Dedifferentiated amniotic fluid mesenchymal stem cell (primary cell): Measurements from ENCODE around the gene RHOF.
"Not testable (repeated sequence)": the region's sequence is repeated elsewhere in the genome, so short reads cannot be mapped to it uniquely, and the experiment has no call there.

Experiments
- DNase-seq: peaks from one replicate; pipeline ENCODE4 v3.0.0-alpha.2; 2016; ENCODE audit errors: extremely low spot score

Gene RHOF

DNA sequence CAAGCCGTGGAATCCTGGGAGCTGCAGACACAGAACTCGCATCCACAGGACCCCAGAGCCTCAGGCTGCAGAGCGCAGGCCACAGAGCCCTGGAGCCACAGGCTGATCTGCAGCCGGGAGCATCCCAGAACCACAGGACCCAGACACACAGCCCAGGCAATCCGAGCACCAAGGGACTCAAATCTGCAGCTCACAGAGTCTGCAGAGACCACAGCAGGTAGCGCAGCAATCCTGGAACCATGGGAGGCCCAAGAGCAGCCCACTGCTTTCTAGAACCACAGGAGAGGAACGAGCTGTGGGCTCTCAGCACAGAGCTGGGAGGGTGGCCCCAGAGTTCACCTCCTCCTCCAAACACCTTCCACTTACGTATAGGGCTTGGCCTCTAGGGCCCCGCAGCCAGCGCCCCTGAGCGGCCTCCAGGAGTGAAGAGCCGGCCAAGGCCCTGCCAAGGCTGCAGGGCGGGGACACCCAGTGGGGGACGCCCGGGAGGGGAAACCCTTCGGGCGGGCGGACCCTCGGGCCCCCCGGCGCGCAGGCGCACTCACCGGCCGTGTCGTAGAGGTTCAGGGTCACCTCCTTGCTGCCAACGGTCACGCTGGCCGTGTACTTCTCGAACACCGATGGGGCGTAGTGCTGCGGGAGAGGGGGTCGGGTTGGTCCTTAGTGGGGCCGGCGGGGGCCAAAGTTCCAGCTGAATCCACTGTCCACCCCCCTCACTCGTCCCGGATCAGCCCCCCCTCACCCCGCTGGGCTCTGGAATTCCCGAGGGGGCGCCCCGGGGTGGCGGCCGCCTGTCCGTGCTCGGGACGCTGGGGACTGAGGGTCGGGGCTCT lies 665 bp downstream of the RHOF start:
- DNase-seq, result no peak

DNA sequence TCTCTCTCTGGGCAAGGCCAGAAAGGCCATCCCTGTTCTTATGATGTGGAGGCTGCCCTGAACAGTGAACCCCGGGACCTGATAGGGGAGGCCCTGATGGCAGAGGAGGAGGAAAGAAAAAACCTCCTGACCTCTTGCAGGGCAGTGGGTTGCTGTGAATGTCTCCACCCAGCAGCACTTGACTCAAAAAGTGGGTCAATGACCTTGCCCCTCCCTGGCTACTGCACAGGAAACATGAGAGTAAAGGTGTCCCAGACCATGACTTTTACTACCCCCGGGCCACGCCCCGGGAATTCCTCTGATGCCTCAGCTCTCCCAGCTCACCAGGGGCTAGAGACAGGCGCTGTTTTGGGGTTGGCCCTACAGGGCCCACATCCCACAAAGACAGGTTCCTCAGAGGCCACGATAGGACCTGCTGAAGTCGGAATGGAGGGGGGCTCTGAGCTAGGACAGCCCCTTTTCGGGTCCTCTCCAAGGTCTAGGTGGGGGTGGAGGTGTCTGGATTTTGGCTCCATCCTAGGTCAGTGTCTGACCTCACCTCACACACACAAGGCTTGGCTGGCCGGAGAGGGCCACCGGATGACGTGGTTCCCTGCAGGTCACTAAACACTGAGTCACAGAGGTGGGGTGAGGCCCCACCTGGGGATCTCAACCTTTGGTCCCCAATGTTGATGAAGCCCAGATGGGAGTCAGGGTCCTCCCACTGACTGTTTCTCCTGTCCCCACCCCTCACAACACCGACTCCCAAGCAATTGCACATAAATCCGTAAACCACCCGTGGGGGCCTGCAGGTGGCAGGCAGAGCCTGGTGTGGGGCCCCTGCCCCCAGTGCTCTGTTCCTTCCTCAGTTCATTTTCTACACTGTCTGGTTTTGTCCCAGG lies 1.6 kb downstream of the RHOF start:
- no peak for DNase-seq

GRCh38 chr12:121790785-121791184 lies 2.7 kb downstream of the RHOF start:
- DNase-seq, result not testable (repeated sequence)

DNA sequence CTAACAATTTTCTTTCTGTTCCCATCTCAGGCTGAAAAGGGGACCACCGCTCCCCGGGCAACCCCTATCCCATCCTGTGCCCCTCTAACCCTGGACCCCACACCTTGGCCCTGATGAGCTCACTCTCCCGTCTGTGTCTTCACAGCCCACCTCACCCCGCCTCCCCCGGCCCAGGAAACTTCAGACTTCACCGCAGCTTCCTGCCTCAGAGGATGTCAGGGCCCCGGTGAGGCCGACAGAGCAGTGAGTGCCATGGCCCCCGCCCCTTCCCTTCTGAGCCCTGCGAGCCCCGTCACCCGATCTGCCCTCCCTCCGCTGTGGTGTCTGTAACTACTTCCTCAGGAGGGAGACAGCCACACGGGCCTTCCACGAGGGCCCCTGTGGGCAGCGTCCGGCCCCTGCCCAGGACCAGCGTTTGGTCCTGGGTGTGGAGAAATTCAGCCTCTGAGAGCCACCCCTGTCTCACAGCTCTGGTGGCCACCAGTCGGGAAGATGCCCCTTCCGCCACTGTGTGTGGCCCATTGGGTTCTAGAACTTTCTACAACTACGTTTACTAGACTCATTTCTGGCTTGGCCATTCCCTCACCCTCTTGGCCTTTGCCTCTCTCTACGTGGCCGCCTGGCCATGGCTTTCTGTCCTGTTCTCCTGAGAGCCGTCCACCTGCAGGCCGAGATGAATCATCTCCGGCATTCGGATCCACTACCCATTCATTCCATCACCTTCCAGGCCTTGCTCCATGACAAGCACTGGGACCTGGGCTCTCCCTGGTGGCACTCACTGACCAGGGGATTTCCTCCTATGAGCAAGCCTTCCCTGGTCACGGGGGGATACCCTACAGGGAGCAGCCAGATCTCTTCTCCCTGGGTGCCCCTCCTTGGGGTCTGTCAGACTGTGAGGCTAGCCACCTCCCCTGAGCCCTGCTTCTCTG lies 3.4 kb downstream of the RHOF start:
- no peak for DNase-seq

DNA sequence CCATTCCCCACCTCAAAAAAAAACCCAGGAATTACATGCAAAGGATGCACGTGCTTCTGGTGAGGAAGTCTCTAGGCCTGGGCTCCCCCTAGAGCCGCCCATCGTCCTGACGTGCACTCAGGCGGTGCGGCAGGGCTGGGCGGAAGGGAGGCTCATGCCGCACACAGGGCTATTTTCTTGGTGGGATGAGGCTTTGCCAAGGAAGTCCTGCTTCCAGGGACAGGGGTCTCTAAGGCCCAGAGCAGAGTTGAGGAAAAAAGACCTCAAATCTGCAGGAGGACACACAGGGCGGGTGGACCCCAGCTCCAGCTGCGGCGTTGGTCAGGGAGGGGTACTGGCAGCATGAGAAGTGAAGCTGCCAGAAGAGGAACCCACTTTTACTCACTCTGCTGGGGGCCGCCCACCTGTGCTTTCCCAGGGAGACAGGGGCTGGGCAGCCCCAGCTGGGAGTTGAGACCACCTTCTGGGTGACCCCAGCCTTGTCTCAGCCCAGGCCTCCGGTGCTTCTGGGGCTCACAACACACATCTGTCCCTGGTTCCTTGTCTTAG lies 4.2 kb downstream of the RHOF start:
- DNase-seq, result no peak

DNA sequence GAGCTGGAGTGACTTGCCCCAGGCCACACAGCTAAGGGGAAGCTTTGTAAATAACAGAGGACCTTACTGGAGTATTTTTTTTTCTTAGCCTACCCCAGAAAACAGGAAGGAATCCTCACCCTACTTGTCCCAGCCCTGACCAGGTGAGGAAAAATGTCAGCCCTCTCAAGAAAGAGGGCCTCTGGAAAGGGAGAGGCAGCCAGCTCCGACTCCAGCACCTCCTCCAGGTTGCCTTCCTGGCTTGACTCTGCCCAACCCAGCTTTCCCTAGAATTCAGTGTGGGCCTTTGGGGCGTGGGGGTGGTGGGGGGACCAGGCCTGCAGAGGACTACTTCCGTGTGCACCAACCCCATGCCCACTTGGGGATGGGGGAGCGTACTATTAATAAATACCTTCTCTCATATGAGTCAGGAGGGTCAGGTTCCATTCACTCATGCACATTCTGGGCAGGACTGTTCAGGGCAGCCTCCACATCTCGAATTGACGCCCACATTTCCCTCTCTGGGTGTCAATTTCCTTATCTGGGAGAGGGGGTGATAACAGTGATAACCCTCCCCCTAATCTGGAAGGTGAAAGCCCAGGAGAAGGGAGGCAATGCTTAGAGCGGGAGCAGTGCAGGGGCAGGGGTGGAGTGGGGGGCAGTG lies 5.2 kb downstream of the RHOF start:
- no peak for DNase-seq

GRCh38 chr12:121787063-121788025 lies 6.1 kb downstream of the RHOF start:
- no peak for DNase-seq

DNA sequence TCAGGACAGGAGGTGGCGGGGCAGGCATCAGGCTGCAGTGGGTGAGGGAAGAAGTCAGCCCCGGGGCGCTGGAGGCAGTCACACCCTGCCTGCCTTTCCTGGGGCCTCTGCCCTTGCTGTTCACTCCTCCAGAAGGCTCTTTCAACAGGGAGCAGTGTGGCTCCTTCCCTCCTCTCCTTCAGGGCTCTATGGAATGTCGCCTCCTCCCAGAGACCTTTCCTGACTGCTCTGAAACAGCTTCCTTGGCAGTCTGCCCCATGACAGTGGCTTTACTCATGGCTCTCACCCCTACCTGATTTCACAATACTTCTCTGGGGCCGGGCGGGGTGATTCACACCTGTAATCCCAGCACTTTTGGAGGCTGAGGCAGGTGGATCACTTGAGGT lies 7.1 kb downstream of the RHOF start:
- peak; percentile 42 for DNase-seq

GRCh38 chr12:121784460-121784859 lies 9.0 kb downstream of the RHOF start:
- peak; percentile 55 for DNase-seq

DNA sequence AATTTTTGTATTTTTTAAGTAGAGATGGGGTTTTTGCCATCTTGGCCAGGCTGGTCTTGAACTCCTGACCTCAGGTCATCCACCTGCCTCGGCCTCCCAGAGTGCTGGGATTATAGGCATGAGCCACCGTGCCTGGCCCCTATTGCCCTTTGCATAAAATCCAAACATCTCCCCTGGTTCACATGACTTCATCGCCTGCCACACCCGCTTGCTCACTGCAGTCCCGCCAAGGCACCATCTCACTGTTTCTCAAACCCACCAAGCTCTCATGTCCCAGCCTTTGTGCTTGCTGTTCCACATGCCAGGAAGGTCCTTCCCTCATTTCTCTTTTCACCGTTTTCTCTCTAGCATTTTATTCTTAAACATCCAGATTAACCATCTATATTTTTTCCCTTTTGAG lies 9.7 kb downstream of the RHOF start:
- DNase-seq, result no peak

- no peak for DNase-seq
Measured at GRCh38 chr12:121781998-121782979, 11.2 kb downstream of the RHOF start.

DNA sequence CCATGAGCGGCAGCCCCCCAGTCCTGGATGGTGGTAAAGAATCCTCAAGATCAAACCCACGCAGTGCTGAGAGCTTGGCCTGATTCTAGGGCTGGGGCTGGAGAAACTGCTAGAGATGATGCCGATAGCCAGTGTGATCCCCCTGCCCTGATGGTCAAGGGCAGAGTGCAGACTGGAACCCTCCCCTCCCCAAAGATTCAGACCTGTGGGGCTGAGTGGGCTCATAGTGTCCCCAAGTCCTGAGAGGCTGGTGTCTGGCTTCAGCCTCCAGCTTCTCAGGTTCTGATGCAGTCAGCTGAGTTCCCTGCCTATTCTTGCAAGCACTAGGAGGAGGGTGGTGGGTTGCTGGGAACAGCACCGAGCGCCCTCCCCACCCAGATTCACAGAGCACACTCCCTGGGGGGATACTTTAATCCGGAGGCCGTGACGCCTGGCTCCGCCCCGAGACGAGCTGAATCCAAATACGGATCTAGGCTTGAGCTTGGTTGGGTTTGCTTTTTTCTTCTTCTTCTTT lies 11.9 kb downstream of the RHOF start:
- no peak for DNase-seq

- no peak for DNase-seq
Measured at GRCh38 chr12:121780429-121780828, 13.1 kb downstream of the RHOF start.

- DNase-seq, result no peak
Measured at GRCh38 chr12:121779422-121779895, 14.0 kb downstream of the RHOF start.

DNA sequence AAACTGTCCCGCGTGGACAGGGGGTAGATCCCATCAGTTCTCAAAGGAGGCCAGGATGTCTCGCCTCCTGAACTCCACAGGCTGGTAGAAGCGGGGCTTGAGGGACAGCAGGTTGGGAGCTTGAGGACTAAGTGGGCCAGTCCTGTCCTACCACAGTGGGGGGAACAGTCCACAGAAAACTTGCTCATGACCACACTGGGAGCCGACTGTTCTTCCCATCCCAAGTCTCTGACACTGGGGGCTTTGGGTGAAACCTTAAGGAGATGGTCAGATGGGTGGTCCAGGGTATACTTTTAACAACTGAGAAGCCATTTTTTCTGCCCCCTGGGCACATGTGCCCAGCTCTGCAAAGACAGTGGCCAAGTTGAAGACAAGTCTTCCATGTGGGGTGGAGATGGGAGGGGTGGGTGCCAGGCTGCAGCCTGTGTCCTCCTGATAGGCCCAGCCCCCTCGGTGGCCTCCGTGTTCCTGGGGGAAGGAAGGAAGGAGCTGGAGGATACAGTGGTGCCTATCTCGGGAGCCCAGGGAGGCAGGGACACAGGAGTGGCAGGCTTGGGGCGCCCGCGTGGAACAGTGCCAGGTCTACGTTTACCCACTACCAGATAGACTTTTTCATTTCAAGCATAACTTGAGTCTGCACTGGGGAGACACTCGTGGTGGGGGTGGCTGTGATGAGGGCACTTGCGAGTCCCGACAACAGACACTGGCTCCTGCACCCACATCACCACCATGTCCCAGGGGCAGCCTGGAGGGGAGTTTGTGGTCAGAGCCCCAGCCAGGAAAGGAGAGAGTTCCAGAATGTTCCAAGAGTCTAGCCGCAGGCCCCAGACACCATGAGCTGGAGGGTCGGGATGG lies 14.7 kb downstream of the RHOF start:
- no peak for DNase-seq

GRCh38 chr12:121776190-121777098 lies 17.0 kb downstream of the RHOF start:
- DNase-seq, result peak; percentile 47
